ENCODE measurements around the gene GRSF1.

DNA sequence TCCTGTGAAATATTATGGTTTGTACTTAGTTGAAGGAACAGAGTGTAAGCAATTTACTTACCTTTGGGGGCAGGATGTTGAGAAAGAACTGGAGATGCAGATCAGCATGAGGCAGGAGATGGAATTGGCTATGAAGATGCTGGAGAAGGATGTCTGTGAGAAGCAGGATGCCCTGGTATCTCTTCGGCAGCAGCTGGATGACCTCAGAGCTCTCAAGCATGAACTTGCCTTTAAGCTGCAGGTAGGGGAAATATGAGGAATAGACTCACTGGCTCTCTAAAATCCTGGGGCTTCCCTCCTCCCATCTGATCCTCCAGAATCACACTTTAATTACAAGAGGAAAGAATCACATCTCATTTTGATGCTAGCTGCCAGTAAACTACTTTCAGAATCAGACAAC, 51.0 kb downstream of the GRSF1 start:
- TF ChIP-seq, protein P1, sequence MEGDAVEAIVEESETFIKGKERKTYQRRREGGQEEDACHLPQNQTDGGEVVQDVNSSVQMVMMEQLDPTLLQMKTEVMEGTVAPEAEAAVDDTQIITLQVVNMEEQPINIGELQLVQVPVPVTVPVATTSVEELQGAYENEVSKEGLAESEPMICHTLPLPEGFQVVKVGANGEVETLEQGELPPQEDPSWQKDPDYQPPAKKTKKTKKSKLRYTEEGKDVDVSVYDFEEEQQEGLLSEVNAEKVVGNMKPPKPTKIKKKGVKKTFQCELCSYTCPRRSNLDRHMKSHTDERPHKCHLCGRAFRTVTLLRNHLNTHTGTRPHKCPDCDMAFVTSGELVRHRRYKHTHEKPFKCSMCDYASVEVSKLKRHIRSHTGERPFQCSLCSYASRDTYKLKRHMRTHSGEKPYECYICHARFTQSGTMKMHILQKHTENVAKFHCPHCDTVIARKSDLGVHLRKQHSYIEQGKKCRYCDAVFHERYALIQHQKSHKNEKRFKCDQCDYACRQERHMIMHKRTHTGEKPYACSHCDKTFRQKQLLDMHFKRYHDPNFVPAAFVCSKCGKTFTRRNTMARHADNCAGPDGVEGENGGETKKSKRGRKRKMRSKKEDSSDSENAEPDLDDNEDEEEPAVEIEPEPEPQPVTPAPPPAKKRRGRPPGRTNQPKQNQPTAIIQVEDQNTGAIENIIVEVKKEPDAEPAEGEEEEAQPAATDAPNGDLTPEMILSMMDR (IDR thresholded peaks at IDR 0.05 in 8 of 11, conservative IDR thresholded peaks at IDR 0.05 in 3 of 11): no peak
- no peak for TF ChIP-seq POLR2A (IDR thresholded peaks at IDR 0.05)

All from spleen (tissue), 7 donors.